H1 (cell line): ENCODE measurements around the gene DPM3. TPM values are rescaled to one million over a fixed set of nuclear protein-coding genes. Genes with fewer than 3 reads are reported as not detected.

Experiments used
- CTCF ChIA-PET: fragments of 300-600 bp; sonication (Branson Sonifier 250); formaldehyde crosslinking; loops from one replicate; lab custom pipeline; 2021; ENCODE audit not compliant: partially characterized antibody; lab: Charles Lee
- POLR2A ChIA-PET: fragments of 300-600 bp; sonication (Branson Sonifier 250); formaldehyde crosslinking; loops from one replicate; lab custom pipeline; 2021; ENCODE audit warnings: inconsistent platforms; ENCODE audit not compliant: partially characterized antibody; lab: Charles Lee
- DNase-seq, 2 experiments: peaks; one replicate each; pipeline versions ENCODE4 v3.0.0 to v3.0.0-alpha.2; 2010 to 2022; ENCODE audit warnings: low spot score in 2 of 2, low read depth in 1 of 2, mixed read lengths in 1 of 2
- FAIRE-seq: peaks from 2 replicates; lab custom pipeline; 2011; peaks lifted over from hg19 to GRCh38; lab: Jason Lieb, UNC
- H2AFZ ChIP-seq: 2 replicates; pipeline ENCODE4 v1.8.1; 2012; ENCODE audit warnings: low read length, inconsistent platforms
- H2AK5ac ChIP-seq: 2 replicates; pipeline ENCODE4 v1.6.1; 2013; ENCODE audit warnings: low read depth, low read length
- H2BK120ac ChIP-seq: replicated peaks from 2 replicates; pipeline ENCODE3; 2013; ENCODE audit warnings: low read depth, low read length, inconsistent platforms
- H2BK12ac ChIP-seq: 2 replicates; pipeline ENCODE4 v1.6.1; 2013; ENCODE audit warnings: low read depth, low read length
- H2BK15ac ChIP-seq: 2 replicates; pipeline ENCODE4 v1.6.1; 2013; ENCODE audit warnings: low read length
- H2BK20ac ChIP-seq: 2 replicates; pipeline ENCODE4 v1.6.1; 2013; ENCODE audit warnings: low read length
- H2BK5ac ChIP-seq: 2 replicates; pipeline ENCODE4 v1.6.1; 2013; ENCODE audit warnings: low read depth, low read length
- H3K14ac ChIP-seq: 2 replicates; pipeline ENCODE4 v1.6.1; 2013; ENCODE audit warnings: inconsistent platforms; ENCODE audit not compliant: insufficient read length
- H3K18ac ChIP-seq: 2 replicates; pipeline ENCODE4 v1.6.1; 2013; ENCODE audit warnings: low read length; ENCODE audit errors: extremely low read depth
- H3K23ac ChIP-seq: 2 replicates; pipeline ENCODE4 v1.6.1; 2013; ENCODE audit warnings: inconsistent platforms; ENCODE audit not compliant: insufficient read length
- H3K23me2 ChIP-seq: 2 replicates; pipeline ENCODE4 v1.6.1; 2013; ENCODE audit warnings: low read depth, low read length
- H3K27ac ChIP-seq: 2 replicates; pipeline ENCODE4 v1.6.1; 2011; ENCODE audit warnings: low read depth, low read length, inconsistent platforms
- H3K27me3 ChIP-seq, 4 experiments: replicated peaks in 1 of 4; 1 replicate in 1 of 4; 2 replicates in 3 of 4; pipeline versions ENCODE4 v1.6.1 to v1.8.1; 2011 to 2013; ENCODE audit warnings: low read length in 3 of 4, mild to moderate bottlenecking in 3 of 4, inconsistent platforms in 2 of 4, mixed read lengths in 2 of 4, moderate library complexity in 1 of 4; ENCODE audit not compliant: control insufficient read depth in 3 of 4, insufficient read depth in 3 of 4; ENCODE audit errors: extremely low read depth in 1 of 4
- H3K36me3 ChIP-seq, 4 experiments: 2 replicates each; pipeline versions ENCODE4 v1.6.1 to v1.8.1; 2011 to 2013; ENCODE audit warnings: mild to moderate bottlenecking in 4 of 4, low read length in 3 of 4, moderate library complexity in 2 of 4, control low read depth in 1 of 4, inconsistent platforms in 1 of 4; ENCODE audit not compliant: insufficient read depth in 4 of 4, control insufficient read depth in 2 of 4
- H3K4ac ChIP-seq: replicated peaks from 2 replicates; pipeline ENCODE3; 2013; ENCODE audit warnings: low read length, low read depth, mixed read lengths, inconsistent platforms; ENCODE audit not compliant: insufficient read length
- H3K4me1 ChIP-seq, 4 experiments: replicated peaks in 1 of 4; 1 replicate in 1 of 4; 2 replicates in 3 of 4; pipeline versions ENCODE4 v1.6.1 to v1.8.1; 2011 to 2013; ENCODE audit warnings: low read length in 3 of 4, inconsistent platforms in 2 of 4, mixed read lengths in 1 of 4; ENCODE audit not compliant: insufficient read depth in 4 of 4, control insufficient read depth in 3 of 4
- H3K4me2 ChIP-seq, 2 experiments: 2 replicates each; pipeline versions ENCODE4 v1.6.1 to v1.8.1; 2011 to 2013; ENCODE audit warnings: low read depth in 2 of 2, low read length in 2 of 2, control low read depth in 1 of 2, inconsistent platforms in 1 of 2, mild to moderate bottlenecking in 1 of 2; ENCODE audit not compliant: insufficient read depth in 1 of 2
- H3K4me3 ChIP-seq, 4 experiments: fragments of 200-600, 300-600 bp in 1 of 4; sonication (generic), shearing (Covaris generic), sonication (Bioruptor Twin) in 1 of 4; 2 replicates each; pipeline versions ENCODE4 v1.5.1 to v1.8.1; 2011 to 2016; ENCODE audit warnings: low read length in 4 of 4, low read depth in 3 of 4, control low read depth in 2 of 4, inconsistent platforms in 2 of 4, mild to moderate bottlenecking in 2 of 4, mixed read lengths in 1 of 4, moderate library complexity in 1 of 4; ENCODE audit not compliant: insufficient read depth in 2 of 4; ENCODE audit errors: extremely low read depth in 1 of 4
- H3K56ac ChIP-seq: replicated peaks from 2 replicates; pipeline ENCODE3; 2013; ENCODE audit warnings: low read depth, mild to moderate bottlenecking, mixed read lengths, low read length, inconsistent platforms; ENCODE audit not compliant: insufficient read length
- H3K79me1 ChIP-seq: 2 replicates; pipeline ENCODE4 v1.6.1; 2013; ENCODE audit warnings: low read depth, low read length, control low read depth
- H3K79me2 ChIP-seq, 2 experiments: 2 replicates each; pipeline versions ENCODE4 v1.6.1 to v1.8.1; 2012 to 2013; ENCODE audit warnings: low read length in 2 of 2, mild to moderate bottlenecking in 2 of 2, inconsistent platforms in 1 of 2; ENCODE audit not compliant: insufficient read depth in 2 of 2, control insufficient read depth in 1 of 2
- H3K9ac ChIP-seq, 4 experiments: replicated peaks in 1 of 4; 1 replicate in 1 of 4; 2 replicates in 3 of 4; pipeline versions ENCODE4 v1.6.1 to v1.8.1; 2011 to 2013; ENCODE audit warnings: low read depth in 3 of 4, low read length in 3 of 4, control low read depth in 2 of 4, mild to moderate bottlenecking in 2 of 4, moderate library complexity in 2 of 4, inconsistent platforms in 1 of 4; ENCODE audit errors: extremely low read depth in 1 of 4
- H3K9me3 ChIP-seq, 2 experiments: 2 replicates each; pipeline versions ENCODE4 v1.6.1 to v1.8.1; 2012 to 2013; ENCODE audit warnings: mild to moderate bottlenecking in 2 of 2, moderate library complexity in 2 of 2, control low read depth in 1 of 2, inconsistent platforms in 1 of 2, low read depth in 1 of 2, low read length in 1 of 2, mixed read lengths in 1 of 2; ENCODE audit not compliant: insufficient read depth in 2 of 2
- H4K20me1 ChIP-seq, 2 experiments: replicated peaks in 1 of 2; 2 replicates each; pipeline versions ENCODE3 to v1.8.1; 2011 to 2013; ENCODE audit warnings: inconsistent platforms in 2 of 2, low read length in 2 of 2, mild to moderate bottlenecking in 1 of 2; ENCODE audit not compliant: insufficient read depth in 2 of 2, control insufficient read depth in 1 of 2
- H4K5ac ChIP-seq: 2 replicates; pipeline ENCODE4 v1.6.1; 2013; ENCODE audit warnings: low read length, low read depth, mixed read lengths, inconsistent platforms; ENCODE audit not compliant: insufficient read length
- H4K8ac ChIP-seq: 2 replicates; pipeline ENCODE4 v1.8.0; 2013; ENCODE audit warnings: mild to moderate bottlenecking, moderate library complexity, low read length, inconsistent platforms; ENCODE audit not compliant: insufficient read depth; ENCODE audit errors: extremely low read depth
- H4K91ac ChIP-seq: replicated peaks from 2 replicates; pipeline ENCODE3; 2013; ENCODE audit warnings: low read length, mixed read lengths, inconsistent platforms; ENCODE audit not compliant: insufficient read length
- ASH2L ChIP-seq: fragments of 200-600, 300-600 bp; sonication (generic); IDR thresholded peaks from one replicate; pipeline ENCODE4 v1.7.1; 2017; ENCODE audit warnings: low read length
- ATF2 ChIP-seq: IDR thresholded peaks from 2 replicates; pipeline ENCODE4 v1.6.1; 2012; ENCODE audit warnings: low read length, inconsistent platforms
- ATF3 ChIP-seq: IDR thresholded peaks from 2 replicates; pipeline ENCODE4 v1.6.1; 2011; ENCODE audit warnings: low read depth, mild to moderate bottlenecking, low read length; ENCODE audit not compliant: insufficient read depth
- E2F6 ChIP-seq: IDR thresholded peaks from 2 replicates; pipeline ENCODE4 v1.6.1; 2012; ENCODE audit warnings: inconsistent platforms
- NRF1 ChIP-seq: IDR thresholded peaks from 2 replicates; pipeline ENCODE4 v1.6.1; 2011; ENCODE audit warnings: mild to moderate bottlenecking, low read depth, low read length, improper control_type of control experiment
- RNF2 ChIP-seq: fragments of 200-900, 300-1000 bp; sonication (generic); IDR thresholded peaks from 2 replicates; pipeline ENCODE4 v1.7.1; 2016; ENCODE audit warnings: borderline replicate concordance, low read depth, mild to moderate bottlenecking, antibody characterized with exemption, low read length; ENCODE audit not compliant: poor library complexity, severe bottlenecking; ENCODE audit errors: missing control alignments
- RXRA ChIP-seq: IDR thresholded peaks from 2 replicates; pipeline ENCODE4 v1.6.1; 2011; ENCODE audit warnings: low read depth, mild to moderate bottlenecking, low read length, moderate library complexity; ENCODE audit not compliant: insufficient read depth
- TBP ChIP-seq: IDR thresholded peaks from 2 replicates; pipeline ENCODE4 v1.6.1; 2011; ENCODE audit warnings: low read depth, low read length, improper control_type of control experiment
- TCF12 ChIP-seq: IDR thresholded peaks from 2 replicates; pipeline ENCODE4 v1.6.1; 2011; ENCODE audit warnings: low read depth, mild to moderate bottlenecking, low read length
- WGBS, 2 experiments: shearing (Covaris generic) in 1 of 2; methylation state at CpG; one replicate each; pipeline versions ENCODE4 v1.1.6 to v1.1.7; 2013 to 2015; ENCODE audit warnings: low lambda C conversion rate in 2 of 2, mixed read lengths in 2 of 2, inconsistent platforms in 1 of 2, low coverage in 1 of 2, missing lambda C conversion rate in 1 of 2; ENCODE audit not compliant: insufficient replicate concordance in 2 of 2, insufficient coverage in 1 of 2, insufficient read length in 1 of 2; ENCODE audit errors: extremely low coverage in 1 of 2, missing lambda C conversion rate in 1 of 2; 5-methylcytosine and 5-hydroxymethylcytosine counted together
- polyA plus RNA-seq, 7 experiments: library from polyadenylated mRNA; depleted of rRNA in 3 of 7; stranded (reverse) in 5 of 7; unstranded in 2 of 7; fragments of >200 nt in 5 of 7; fragments of 200-250 nt in 2 of 7; gene quantifications; 1 replicate in 5 of 7; 2 replicates in 1 of 7; 4 replicates in 1 of 7; pipeline versions ENCODE4 v1.2.1 to v1.2.3, GENCODE V29; 2011 to 2013; ENCODE audit warnings: missing spikeins in 2 of 7, mixed read lengths in 2 of 7
- total RNA-seq: library from RNA; stranded (reverse); fragmentation: NEBNext Ultra II Directional; extraction: Animal tissue kit (Norgen Biotek cat#: 25700); gene quantifications from 2 replicates; pipeline ENCODE4 v1.2.1, GENCODE V29; 2021

DPM3 gene
- total and polyA plus RNA-seq, 2 of the 8 experiments (the other 6 are each of a cell fraction or from before 2014, with no cell fraction given) = 44.8 to 227 TPM

- Histone ChIP-seq H3K23me2 (peaks cover 6% of the 10 kb centered on the region; the same call in 1 of the 2 replicates), H3K4me1 (peaks cover 0 to 8% (median 7%) of the 10 kb centered on the region in 4 experiments; a peak in 4 of 7 replicates), H3K9me3 (no peaks in the 10 kb centered on the region), H3K79me2 (peaks cover 0 to 2% of the 10 kb centered on the region in 2 experiments; a peak in 1 of 4 replicates), H3K18ac (no peak overlapping the region), H2BK20ac (no peak overlapping the region), H4K8ac (peak overlapping the region; percentile 88; the same call in 1 of the 2 replicates), H2BK15ac (0 out of 2 replicates have a peak overlapping the region, but pooled peaks have one; percentile 36), H4K5ac (peak overlapping the region; percentile 68), H3K36me3 (no peaks in the 10 kb centered on the region; a peak in 1 of 8 replicates), H3K9ac (no peak overlapping the region), H3K14ac (no peak overlapping the region), H3K27ac (no peak overlapping the region), H3K27me3 (no peaks in the 10 kb centered on the region), H2AFZ (peak overlapping the region; percentile 91), H3K56ac (no peak overlapping the region), H3K23ac (no peak overlapping the region), H3K4ac (no peak overlapping the region), H4K91ac (no peak overlapping the region), H2BK5ac (no peak overlapping the region), H4K20me1 (no peaks in the 10 kb centered on the region), H3K4me2 (peak overlapping the region; percentile 72 to 89), H3K79me1 (no peaks in the 10 kb centered on the region; the same call in 1 of the 2 replicates), H2AK5ac (no peak overlapping the region), H2BK12ac (no peak overlapping the region; the same call in 1 of the 2 replicates), H3K4me3 (peak overlapping the region; percentile 70 to 96 (median 92); a peak in 7 of 8 replicates), H2BK120ac (no peak overlapping the region)
- DNase-seq (no peak), FAIRE-seq (no peak)
- CTCF ChIA-PET = interaction anchor here (1.3 to 14.2 kb wide), 2 partner anchors 30 to 41 kb away, joined by 4 to 187 read pairs; partner anchors contain the start of genes KRTCAP2 and TRIM46
- 19% methylated on average over 11 of the region's 11 CpGs; no CpG with 5 or more reads in 1 of the 2 experiments for WGBS, 2 experiments
- POLR2A ChIA-PET = interaction anchor here (0.6 to 1.0 kb wide), 3 partner anchors 8 to 122 kb away, joined by 3 to 8 read pairs (median 4); partner anchors contain the start of gene KRTCAP2
- TF ChIP-seq E2F6 = 0 out of 2 replicates have a peak, but pooled peaks have one; percentile 23
- TF ChIP-seq TBP = no peak
- TF ChIP-seq NRF1 = no peak
- peak; percentile 15 for TF ChIP-seq ASH2L
- no peak for TF ChIP-seq RNF2
- TF ChIP-seq ATF2 = no peak
- TF ChIP-seq ATF3 = no peak
- no peak for TF ChIP-seq RXRA
- TF ChIP-seq TCF12 = no peak
Observed at GRCh38 chr1:155140630-155140953, 261 bp upstream of the DPM3 start.
